ENCODE data around the gene SCAMP3.
A peak's percentile ranks its signal among the peaks of the same experiment; 100 is the strongest.

Gene SCAMP3

DNA sequence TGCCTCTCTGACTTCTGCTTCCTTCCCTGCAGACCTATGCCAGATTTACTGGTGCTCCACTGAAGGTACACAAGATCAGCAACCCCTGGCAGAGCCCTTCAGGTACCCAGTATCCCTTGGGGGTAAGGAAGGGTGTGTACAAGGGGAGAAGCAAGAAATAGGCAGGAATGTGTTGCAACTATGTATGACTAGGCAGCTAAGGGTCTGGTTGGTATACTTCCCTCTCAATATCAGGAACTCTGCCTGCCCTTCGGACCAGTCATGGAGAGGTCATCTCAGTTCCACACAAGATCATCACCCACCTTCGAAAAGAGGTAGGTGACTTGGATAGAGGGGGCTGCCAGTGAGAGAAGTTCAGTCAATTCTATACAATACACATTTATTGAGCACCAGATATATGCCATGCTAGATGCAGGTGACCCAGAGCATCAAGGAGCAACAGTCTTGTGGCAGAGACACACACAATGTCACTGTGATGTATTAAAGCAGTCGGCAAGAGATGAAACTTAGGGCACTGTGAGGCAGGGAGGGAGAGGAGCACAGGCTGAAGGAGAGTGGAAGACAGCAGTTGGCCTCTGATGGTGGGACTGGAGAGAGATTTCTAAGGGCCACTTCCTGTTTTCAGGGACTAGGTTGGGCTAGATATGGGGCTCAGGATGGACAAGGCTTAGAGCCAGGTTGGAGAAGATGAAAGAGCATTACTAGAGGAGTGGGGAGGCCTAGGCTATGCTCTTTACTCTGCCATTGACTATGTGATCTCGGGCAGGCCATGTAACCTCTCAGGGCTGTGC, 51.7 kb downstream of the SCAMP3 start:
- no peaks in the 10 kb centered on the region for H3K27me3 ChIP-seq (ENCODE audit: insufficient read depth, poor library complexity, severe bottlenecking)
- H3K4me3 ChIP-seq (ENCODE audit: severe bottlenecking): no peak overlapping the region
- peaks cover 3% of the 10 kb centered on the region for H3K4me1 ChIP-seq (ENCODE audit: insufficient read depth, poor library complexity, severe bottlenecking)
- no peak for ATAC-seq (ENCODE audit: low read depth)
- H3K9me3 ChIP-seq (ENCODE audit: severe bottlenecking): no peaks in the 10 kb centered on the region
- TF ChIP-seq, protein P1, sequence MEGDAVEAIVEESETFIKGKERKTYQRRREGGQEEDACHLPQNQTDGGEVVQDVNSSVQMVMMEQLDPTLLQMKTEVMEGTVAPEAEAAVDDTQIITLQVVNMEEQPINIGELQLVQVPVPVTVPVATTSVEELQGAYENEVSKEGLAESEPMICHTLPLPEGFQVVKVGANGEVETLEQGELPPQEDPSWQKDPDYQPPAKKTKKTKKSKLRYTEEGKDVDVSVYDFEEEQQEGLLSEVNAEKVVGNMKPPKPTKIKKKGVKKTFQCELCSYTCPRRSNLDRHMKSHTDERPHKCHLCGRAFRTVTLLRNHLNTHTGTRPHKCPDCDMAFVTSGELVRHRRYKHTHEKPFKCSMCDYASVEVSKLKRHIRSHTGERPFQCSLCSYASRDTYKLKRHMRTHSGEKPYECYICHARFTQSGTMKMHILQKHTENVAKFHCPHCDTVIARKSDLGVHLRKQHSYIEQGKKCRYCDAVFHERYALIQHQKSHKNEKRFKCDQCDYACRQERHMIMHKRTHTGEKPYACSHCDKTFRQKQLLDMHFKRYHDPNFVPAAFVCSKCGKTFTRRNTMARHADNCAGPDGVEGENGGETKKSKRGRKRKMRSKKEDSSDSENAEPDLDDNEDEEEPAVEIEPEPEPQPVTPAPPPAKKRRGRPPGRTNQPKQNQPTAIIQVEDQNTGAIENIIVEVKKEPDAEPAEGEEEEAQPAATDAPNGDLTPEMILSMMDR (IDR thresholded peaks at IDR 0.05; ENCODE audit: poor library complexity, severe bottlenecking): no peak
- no peak for DNase-seq (ENCODE audit: low spot score)
- H3K27ac ChIP-seq (ENCODE audit: poor library complexity, severe bottlenecking): peak overlapping the region; percentile 73
- peaks cover 8% of the 10 kb centered on the region; the same call in 1 of the 2 replicates for H3K36me3 ChIP-seq (ENCODE audit: low read depth)

DNA sequence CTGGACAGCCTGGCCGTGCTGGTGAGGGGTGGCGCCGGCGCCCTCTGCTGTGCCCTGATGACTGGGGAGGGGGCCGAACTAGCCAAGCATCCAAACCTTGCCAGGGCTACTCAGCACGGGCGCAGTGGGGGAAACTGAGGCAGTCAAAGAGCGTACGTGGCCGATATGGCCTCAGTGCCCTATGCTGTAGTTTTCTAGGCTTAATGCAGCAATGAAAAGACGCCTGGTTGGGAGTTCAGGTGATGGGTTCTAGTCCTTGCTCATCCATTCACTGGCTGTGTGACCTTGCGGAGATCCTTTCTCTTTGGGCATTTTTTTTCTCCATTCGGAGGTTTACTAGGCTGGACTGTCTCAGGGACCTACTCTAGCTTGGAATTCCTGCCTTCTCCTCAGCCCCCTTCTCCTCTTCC, 52.8 kb downstream of the SCAMP3 start:
- Histone ChIP-seq H3K36me3 (ENCODE audit: low read depth) (peaks cover 8% of the 10 kb centered on the region; the same call in 1 of the 2 replicates), H3K4me3 (ENCODE audit: severe bottlenecking) (peak overlapping the region; percentile 72), H3K27me3 (ENCODE audit: insufficient read depth, poor library complexity, severe bottlenecking) (no peaks in the 10 kb centered on the region), H3K9me3 (ENCODE audit: severe bottlenecking) (no peaks in the 10 kb centered on the region), H3K4me1 (ENCODE audit: insufficient read depth, poor library complexity, severe bottlenecking) (peaks cover 3% of the 10 kb centered on the region), H3K27ac (ENCODE audit: poor library complexity, severe bottlenecking) (peak overlapping the region; percentile 73)
- no peak for ATAC-seq (ENCODE audit: low read depth)
- TF ChIP-seq, protein P1 (IDR thresholded peaks at IDR 0.05; ENCODE audit: poor library complexity, severe bottlenecking): no peak
- DNase-seq (ENCODE audit: low spot score): no peak

DNA sequence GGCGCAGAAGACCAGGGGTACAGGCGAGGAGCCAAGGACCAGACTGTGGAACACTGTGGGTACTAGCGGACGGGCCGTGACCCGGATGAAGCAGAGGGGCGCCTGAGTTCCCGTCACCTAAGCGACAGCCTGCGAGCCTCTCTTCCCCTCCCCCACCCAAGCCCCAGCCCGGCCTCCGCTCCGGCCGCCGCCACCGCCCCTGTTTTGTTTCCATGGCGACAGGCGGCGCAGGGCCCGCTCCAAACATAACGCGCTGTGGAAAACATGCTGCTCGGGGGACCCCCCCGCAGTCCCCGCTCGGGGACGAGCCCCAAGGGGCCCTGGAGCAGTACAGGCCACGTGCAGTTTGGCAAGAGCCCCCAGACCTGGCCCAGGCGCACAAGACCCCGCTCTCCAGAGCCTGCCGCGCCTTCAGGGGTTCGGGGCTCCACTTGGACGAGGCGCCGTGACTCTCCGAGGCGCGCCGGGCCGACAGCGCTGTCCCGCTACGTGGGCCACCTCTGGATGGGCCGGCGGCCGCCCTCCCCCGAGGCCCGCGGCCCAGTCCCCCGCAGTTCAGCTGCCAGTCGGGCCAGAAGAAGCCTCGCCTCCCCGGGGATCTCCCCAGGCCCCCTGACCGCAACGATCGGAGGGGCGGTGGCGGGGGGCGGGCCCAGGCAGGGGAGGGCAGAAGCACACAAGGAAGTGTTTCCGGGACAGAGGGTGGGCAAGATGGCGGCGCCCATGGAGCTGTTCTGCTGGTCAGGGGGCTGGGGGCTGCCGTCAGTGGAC, 53.4 kb downstream of the SCAMP3 start, which contains the start of gene MTX1:
TSS of gene MTX1 (plus strand) at position 155 of the 771 bp plus-strand sequence. CDS start at position 265, 110 bp downstream.
- Histone ChIP-seq H3K27ac (ENCODE audit: poor library complexity, severe bottlenecking) (peak within 1 kb of the TSS; percentile 73), H3K9me3 (ENCODE audit: severe bottlenecking) (no peaks in the 10 kb centered on the region), H3K4me1 (ENCODE audit: insufficient read depth, poor library complexity, severe bottlenecking) (peaks cover 3% of the 10 kb centered on the region), H3K27me3 (ENCODE audit: insufficient read depth, poor library complexity, severe bottlenecking) (no peaks in the 10 kb centered on the region), H3K36me3 (ENCODE audit: low read depth) (peaks cover 8% of the 10 kb centered on the region; the same call in 1 of the 2 replicates), H3K4me3 (ENCODE audit: severe bottlenecking) (peak within 1 kb of the TSS; percentile 72)
- peak; percentile 79 for ATAC-seq (ENCODE audit: low read depth)
- no peak for DNase-seq (ENCODE audit: low spot score)
- TF ChIP-seq, protein P1 (IDR thresholded peaks at IDR 0.05; ENCODE audit: poor library complexity, severe bottlenecking): no peak

DNA sequence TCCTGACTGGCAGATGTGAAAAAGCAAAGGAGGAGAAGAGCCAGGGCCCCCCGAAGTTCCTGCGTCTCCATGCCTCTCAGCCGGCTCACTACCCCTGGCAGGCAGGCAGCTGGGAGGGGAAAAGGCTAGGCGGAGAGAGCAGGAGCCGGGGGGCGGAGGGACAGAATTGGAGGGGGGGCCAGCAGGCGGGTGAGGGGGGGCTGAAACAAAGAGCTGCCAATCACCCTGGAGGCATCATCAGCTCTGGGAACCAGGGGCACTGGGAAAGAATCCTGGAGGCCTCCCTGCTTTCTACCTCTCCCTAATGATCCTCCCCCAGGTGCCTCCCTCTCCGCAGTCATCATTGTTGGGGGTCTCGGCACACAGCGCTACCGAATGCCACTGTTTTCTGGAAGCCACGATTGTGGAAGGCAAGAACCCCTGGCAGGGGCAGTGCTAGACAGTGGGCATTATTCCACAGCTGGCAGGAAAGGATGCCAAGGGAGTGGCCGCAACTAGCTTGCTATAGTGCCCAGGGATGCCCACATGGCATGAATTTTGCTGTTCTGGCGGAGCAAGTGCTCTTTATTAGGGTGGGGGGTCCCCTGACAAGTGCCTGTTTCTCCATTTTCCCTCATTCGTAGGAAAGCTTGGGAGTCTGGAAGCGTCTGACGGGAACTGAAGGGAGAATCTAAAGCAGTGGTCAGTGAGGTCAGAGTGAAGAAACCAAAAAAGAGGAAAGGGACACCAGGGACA, 54.2 kb downstream of the SCAMP3 start, which contains the start of gene THBS3:
TSS of gene THBS3 (minus strand) at position 92 of the 735 bp plus-strand sequence. CDS start at position 71, 21 bp downstream.
- Histone ChIP-seq H3K27ac (ENCODE audit: poor library complexity, severe bottlenecking) (peak within 1 kb of the TSS; percentile 73), H3K4me1 (ENCODE audit: insufficient read depth, poor library complexity, severe bottlenecking) (peaks cover 3% of the 10 kb centered on the region), H3K27me3 (ENCODE audit: insufficient read depth, poor library complexity, severe bottlenecking) (no peaks in the 10 kb centered on the region), H3K9me3 (ENCODE audit: severe bottlenecking) (no peaks in the 10 kb centered on the region), H3K36me3 (ENCODE audit: low read depth) (peaks cover 8% of the 10 kb centered on the region; the same call in 1 of the 2 replicates), H3K4me3 (ENCODE audit: severe bottlenecking) (peak within 1 kb of the TSS; percentile 72)
- TF ChIP-seq, protein P1 (IDR thresholded peaks at IDR 0.05; ENCODE audit: poor library complexity, severe bottlenecking): no peak
- ATAC-seq (ENCODE audit: low read depth) (peak; percentile 1; the same call in 1 of the 3 replicates), DNase-seq (ENCODE audit: low spot score) (no peak)

All from RWPE2 (cell line).